Measurements from ENCODE around the gene CHST11. TPM values are rescaled to one million over a fixed set of nuclear protein-coding genes. Genes with fewer than 3 reads are reported as not detected.

The CHST11 gene
- total and polyA plus RNA-seq, 10 donors = 5.2 to 65.1 (median 48.4) TPM

DNA sequence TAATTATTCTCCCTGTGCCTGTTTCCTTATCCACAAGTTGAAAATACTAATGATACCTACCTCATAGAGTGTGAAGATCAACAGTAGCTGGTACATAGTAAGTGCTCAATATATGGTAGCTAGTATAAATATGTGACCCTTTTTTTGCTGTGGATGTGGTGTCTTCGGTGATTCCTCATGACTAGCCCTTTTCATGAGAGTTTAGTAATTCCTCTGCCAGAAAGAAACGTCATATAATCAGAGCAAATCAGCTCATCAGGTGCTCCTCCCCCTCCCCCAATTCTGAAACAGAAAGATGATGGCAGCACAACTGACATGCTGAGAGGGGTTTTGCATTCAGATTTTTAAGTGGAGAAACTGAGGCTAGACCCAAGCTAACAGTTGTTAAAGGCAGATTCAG lies 290.6 kb downstream of the CHST11 start:
- H3K4me1 ChIP-seq = peaks cover 22 to 92% (median 66%) of the 10 kb centered on the region in 6 donors
- H3K4me3 ChIP-seq = no peak overlapping the region
- no peaks in the 10 kb centered on the region for H3K27me3 ChIP-seq (replicated peaks in 1 of 7)
- H3K36me3 ChIP-seq = no peaks in the 10 kb centered on the region
- H3K27ac ChIP-seq = no peak overlapping the region
- H3K9me3 ChIP-seq = peaks cover 0 to 2% (median 0%) of the 10 kb centered on the region in 8 donors
- DNase-seq = no peak
- WGBS, 5 donors = 69 to 86% (median 73%) methylated on average over 2 of the region's 2 CpGs
- intact Hi-C loops (cut with DNase I; ENCODE audit: low total_unique reads) = no loop called here
- no peak for TF ChIP-seq POLR2AphosphoS5 (IDR thresholded peaks at IDR 0.05)
- no peak for TF ChIP-seq POLR2A (IDR thresholded peaks at IDR 0.05)
- TF ChIP-seq, protein P1, sequence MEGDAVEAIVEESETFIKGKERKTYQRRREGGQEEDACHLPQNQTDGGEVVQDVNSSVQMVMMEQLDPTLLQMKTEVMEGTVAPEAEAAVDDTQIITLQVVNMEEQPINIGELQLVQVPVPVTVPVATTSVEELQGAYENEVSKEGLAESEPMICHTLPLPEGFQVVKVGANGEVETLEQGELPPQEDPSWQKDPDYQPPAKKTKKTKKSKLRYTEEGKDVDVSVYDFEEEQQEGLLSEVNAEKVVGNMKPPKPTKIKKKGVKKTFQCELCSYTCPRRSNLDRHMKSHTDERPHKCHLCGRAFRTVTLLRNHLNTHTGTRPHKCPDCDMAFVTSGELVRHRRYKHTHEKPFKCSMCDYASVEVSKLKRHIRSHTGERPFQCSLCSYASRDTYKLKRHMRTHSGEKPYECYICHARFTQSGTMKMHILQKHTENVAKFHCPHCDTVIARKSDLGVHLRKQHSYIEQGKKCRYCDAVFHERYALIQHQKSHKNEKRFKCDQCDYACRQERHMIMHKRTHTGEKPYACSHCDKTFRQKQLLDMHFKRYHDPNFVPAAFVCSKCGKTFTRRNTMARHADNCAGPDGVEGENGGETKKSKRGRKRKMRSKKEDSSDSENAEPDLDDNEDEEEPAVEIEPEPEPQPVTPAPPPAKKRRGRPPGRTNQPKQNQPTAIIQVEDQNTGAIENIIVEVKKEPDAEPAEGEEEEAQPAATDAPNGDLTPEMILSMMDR (IDR thresholded peaks at IDR 0.05 in 8 of 11, conservative IDR thresholded peaks at IDR 0.05 in 3 of 11) = no peak

DNA sequence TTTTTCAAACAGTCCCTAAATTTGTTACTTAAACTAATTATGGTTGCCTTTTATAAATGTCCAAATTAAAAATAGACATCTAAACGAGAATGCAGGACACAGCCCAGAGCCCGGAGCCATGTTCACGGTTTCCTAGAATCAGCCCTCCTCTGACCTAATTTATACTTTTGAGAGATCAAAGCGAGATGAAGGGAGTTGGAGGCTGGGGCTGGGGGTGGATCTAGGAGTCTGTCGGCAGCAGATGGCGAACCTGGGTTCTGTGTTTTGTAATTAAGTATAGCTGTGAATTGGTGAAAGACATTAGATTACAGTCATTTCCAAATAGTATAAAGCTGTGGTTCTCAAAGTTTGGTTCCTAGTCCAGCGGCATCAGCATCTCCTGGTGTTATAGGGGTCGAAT lies 291.2 kb downstream of the CHST11 start:
- no peaks in the 10 kb centered on the region for H3K36me3 ChIP-seq
- H3K27me3 ChIP-seq (replicated peaks in 1 of 7) = no peaks in the 10 kb centered on the region
- H3K4me3 ChIP-seq = no peak overlapping the region
- intact Hi-C loops (cut with DNase I; ENCODE audit: low total_unique reads) = no loop called here
- WGBS, 5 donors = 68 to 79% (median 74%) methylated on average over 8 of the region's 8 CpGs
- peak overlapping the region in 1 of 8 donors; percentile 76 for H3K27ac ChIP-seq
- DNase-seq = no peak
- no peak for TF ChIP-seq POLR2A (IDR thresholded peaks at IDR 0.05)
- TF ChIP-seq, protein P1 (IDR thresholded peaks at IDR 0.05 in 8 of 11, conservative IDR thresholded peaks at IDR 0.05 in 3 of 11) = no peak
- H3K9me3 ChIP-seq = peaks cover 0 to 2% (median 0%) of the 10 kb centered on the region in 8 donors
- peaks cover 22 to 92% (median 61%) of the 10 kb centered on the region in 6 donors for H3K4me1 ChIP-seq

GRCh38 chr12:104748356-104748755 lies 291.6 kb downstream of the CHST11 start:
- H3K4me1 ChIP-seq = peaks cover 22 to 88% (median 58%) of the 10 kb centered on the region in 6 donors
- WGBS, 5 donors = 75 to 86% (median 77%) methylated on average over 7 of the region's 7 CpGs
- intact Hi-C loops (cut with DNase I; ENCODE audit: low total_unique reads) = no loop called here
- no peak overlapping the region for H3K4me3 ChIP-seq
- no peak for DNase-seq
- H3K27ac ChIP-seq = peak overlapping the region in 3 of 8 donors; percentile 62 to 77 (median 76)
- H3K36me3 ChIP-seq = no peaks in the 10 kb centered on the region
- H3K27me3 ChIP-seq (replicated peaks in 1 of 7) = no peaks in the 10 kb centered on the region
- TF ChIP-seq POLR2A (IDR thresholded peaks at IDR 0.05) (no peak), POLR2AphosphoS5 (IDR thresholded peaks at IDR 0.05) (no peak)
- TF ChIP-seq, protein P1 (IDR thresholded peaks at IDR 0.05 in 8 of 11, conservative IDR thresholded peaks at IDR 0.05 in 3 of 11) = no peak
- H3K9me3 ChIP-seq = peaks cover 0 to 2% (median 0%) of the 10 kb centered on the region in 8 donors

GRCh38 chr12:104748790-104749189 lies 292.0 kb downstream of the CHST11 start:
- WGBS, 5 donors = 55 to 71% (median 58%) methylated on average over 5 of the region's 5 CpGs
- Histone ChIP-seq H3K36me3 (no peaks in the 10 kb centered on the region), H3K27me3 (replicated peaks in 1 of 7) (no peaks in the 10 kb centered on the region), H3K4me3 (no peak overlapping the region), H3K4me1 (peaks cover 22 to 84% (median 58%) of the 10 kb centered on the region in 6 donors), H3K9me3 (peaks cover 0 to under 1% (median 0%) of the 10 kb centered on the region in 8 donors), H3K27ac (peak overlapping the region in 4 of 8 donors; percentile 4 to 77 (median 69))
- TF ChIP-seq, protein P1 (IDR thresholded peaks at IDR 0.05 in 8 of 11, conservative IDR thresholded peaks at IDR 0.05 in 3 of 11) = no peak
- TF ChIP-seq POLR2A (IDR thresholded peaks at IDR 0.05) (no peak), POLR2AphosphoS5 (IDR thresholded peaks at IDR 0.05) (no peak)
- no peak for DNase-seq
- intact Hi-C loops (cut with DNase I; ENCODE audit: low total_unique reads) = no loop called here

All from spleen (tissue), 11 donors.